HG03558 (cell line): ENCODE results near the gene NRM.
A peak's percentile ranks its signal among the peaks of the same experiment; 100 is the strongest.
"Not testable (repeated sequence)": the region's sequence is repeated elsewhere in the genome, so short reads cannot be mapped to it uniquely, and the experiment has no call there.

Source experiments
- ATAC-seq: cut with Tn5 transposase; IDR thresholded peaks from one replicate; pipeline ENCODE4 v1.9.1; 2021; ENCODE audit warnings: moderate number of reproducible peaks; ENCODE audit not compliant: unreplicated experiment; ENCODE audit errors: extremely low read depth

NRM gene

DNA sequence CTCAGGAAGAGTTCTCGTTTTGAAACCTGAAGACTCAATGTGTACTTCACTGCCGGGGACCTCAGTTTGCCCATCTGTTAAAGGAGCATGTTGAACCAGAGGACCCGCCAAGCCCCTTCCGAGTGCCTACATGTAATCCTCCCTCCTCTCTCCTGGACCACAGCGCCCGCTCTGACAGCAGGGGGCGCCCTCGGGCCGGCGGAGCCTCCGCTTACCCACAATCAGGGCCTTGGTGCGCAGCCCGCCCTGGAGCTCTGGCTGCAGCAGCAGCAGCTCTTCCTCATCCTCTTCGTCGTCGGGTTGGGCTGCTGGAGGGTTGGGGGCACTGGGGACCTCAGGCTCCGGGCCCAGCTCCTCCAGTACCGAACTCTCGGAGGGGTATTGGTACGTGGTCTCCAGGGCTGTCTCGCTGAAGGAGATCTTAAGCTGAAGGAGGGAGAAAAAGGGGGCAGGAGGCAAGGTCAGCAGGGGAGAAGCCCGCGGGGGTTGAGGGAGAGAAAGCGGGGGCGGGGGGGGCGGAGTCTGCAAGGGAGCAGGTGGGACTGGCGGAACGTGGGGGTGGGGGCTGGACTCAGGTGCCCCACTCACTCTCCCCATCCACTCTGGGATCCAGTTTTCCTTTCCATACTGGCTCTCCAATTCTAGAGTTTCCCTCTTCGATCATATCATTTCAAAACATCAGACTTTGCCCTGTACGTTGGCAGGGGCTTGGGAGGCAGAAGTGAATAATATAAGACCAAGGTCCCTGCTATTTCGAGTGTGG lies 11.6 kb downstream of the NRM start:
- no peak for ATAC-seq

GRCh38 chr6:30676660-30677285 lies 14.0 kb downstream of the NRM start:
- ATAC-seq: no peak

- no peak for ATAC-seq
Observed at GRCh38 chr6:30672445-30673253, 18.1 kb downstream of the NRM start, which contains the start of gene DHX16. TSS of gene DHX16 (minus strand) at chr6:30673006. CDS start at chr6:30672841, 165 bp downstream.

DNA sequence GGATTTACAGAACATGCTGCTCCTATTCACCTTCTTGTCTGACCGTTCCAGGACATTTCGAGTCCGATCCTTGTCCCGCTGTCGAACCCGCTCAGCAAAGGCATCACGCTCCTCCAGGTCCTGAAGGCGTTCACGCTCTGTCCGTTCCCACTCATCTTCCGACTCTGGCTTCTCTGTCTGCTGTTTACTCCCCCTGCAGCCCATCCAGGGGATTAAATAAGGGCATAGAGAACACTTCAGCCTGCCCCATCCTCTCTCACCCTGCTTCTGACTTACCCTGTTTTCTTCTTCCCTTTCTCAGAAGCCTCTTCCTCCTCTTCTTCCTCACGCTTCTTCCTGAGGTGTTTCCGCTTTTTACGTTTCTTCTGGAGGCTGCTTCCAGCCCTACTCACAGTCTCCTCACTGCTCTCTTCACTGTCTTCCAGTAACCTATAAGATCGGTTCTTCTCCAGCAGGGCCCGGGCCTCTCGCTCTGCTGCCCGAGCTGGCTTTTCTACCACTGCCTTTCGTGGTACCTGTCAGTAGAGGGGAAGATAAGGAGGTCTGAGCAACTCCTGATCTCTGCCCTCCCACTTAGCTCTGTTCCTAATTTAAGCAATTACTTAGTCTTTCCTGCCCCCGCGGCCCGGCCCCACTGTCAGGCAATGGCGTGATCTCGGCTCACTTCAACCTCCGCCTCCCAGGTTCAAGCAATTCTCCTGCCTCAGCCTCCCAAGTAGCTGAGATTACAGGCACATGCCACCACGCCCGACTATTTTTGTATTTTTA lies 19.8 kb downstream of the NRM start:
- ATAC-seq: no peak

- ATAC-seq: not testable (repeated sequence)
Observed at GRCh38 chr6:30666300-30666699, 24.5 kb downstream of the NRM start.

GRCh38 chr6:30664994-30665767 lies 25.6 kb downstream of the NRM start:
- no peak for ATAC-seq

DNA sequence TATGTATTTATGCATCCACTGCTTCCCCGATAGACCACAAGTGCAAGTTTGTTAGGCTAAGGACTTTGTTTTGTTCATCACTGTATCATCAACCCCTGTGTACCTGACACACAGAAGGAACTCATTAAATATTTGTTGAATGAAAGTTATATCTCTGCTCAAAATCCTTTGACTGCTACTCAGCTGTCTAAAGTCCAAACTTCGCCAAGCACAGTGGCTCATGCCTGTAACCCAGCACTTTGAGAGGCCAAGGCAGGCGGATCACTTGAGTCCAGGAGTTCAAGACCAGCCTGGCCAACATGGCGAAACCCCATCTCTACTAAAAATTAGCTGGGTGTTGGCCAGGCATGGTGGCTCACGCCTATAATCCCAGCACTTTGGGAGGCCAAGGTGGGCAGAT lies 32.9 kb downstream of the NRM start:
- ATAC-seq: not testable (repeated sequence)

DNA sequence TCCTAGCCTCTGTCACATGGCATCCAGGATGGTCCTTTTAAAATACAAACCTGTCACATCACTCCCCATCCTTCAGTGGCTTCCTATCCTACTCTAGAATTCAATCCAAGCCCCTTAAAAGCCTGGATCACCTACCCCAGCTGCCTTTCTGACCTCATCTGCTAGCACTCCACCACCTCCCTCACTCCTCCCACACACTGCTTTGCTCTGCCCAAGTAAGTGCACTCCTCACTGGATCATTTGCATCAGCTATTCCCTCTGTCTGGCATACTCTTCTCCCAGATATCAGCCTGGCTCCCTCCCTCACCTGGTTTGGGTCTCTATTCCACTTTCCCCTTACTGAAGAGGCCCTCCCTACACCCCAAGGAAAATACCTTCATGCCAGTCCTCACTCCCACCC lies 33.3 kb downstream of the NRM start:
- no peak for ATAC-seq

DNA sequence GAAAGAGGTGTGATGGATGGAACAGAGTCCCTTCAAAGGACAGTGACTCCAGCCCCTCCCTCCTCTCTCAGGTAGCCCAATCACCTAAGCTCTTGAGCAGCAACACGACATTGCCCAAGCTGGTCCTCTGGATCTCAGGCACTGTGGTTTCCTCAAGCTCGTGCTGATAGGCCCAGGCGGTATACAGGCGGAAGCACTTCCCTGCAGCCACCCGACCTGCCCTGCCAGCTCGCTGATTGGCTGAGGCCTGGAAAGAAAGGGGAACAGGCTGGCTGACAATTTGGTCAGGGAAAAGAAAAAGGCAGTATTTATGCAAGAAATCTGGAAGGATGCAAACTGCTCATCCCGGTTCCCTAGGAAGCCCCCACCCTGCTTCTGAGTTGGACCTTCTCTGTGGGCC lies 34.3 kb downstream of the NRM start:
- no peak for ATAC-seq

- no peak for ATAC-seq
Observed at GRCh38 chr6:30655743-30656094, 35.1 kb downstream of the NRM start.

GRCh38 chr6:30654798-30655742 lies 35.7 kb downstream of the NRM start:
- no peak for ATAC-seq

DNA sequence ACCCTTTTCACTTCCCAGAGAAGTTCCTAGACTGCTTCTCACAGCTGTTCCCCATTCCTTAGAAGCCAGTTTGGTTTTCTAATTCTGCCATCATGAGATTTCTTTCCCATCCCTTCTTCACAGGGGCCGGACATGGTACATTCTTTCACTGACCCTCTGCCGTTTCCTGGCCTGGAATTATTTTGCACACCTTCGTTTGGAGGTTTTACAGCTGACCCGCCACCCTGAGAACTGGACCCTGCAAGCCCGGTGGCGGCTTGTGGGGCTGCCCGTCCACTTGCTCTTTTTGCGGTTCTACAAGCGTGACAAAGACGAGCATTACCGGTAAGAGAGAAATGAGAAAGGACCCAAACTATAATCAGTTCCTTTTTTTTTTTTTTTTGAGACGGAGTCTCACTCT lies 39.6 kb downstream of the NRM start:
- no peak for ATAC-seq

- peak; percentile 36 for ATAC-seq
Observed at GRCh38 chr6:30647242-30648116, 43.3 kb downstream of the NRM start.

- ATAC-seq: peak; percentile 16
Observed at GRCh38 chr6:30646450-30647241, 44.1 kb downstream of the NRM start, which contains the start of gene C6orf136. TSS of gene C6orf136 (plus strand) at chr6:30647133. CDS start at chr6:30647232, 99 bp downstream.

- ATAC-seq: no peak
Observed at GRCh38 chr6:30645989-30646388, 44.8 kb downstream of the NRM start.

- ATAC-seq: no peak
Observed at GRCh38 chr6:30644769-30645168, 46.0 kb downstream of the NRM start.

GRCh38 chr6:30643656-30644055 lies 47.1 kb downstream of the NRM start:
- no peak for ATAC-seq
